GM23338 (cell line): ENCODE measurements around the gene SUGCT. TPM values are rescaled to one million over a fixed set of nuclear protein-coding genes. Genes with fewer than 3 reads are reported as not detected.

ENCODE experiments used
- ATAC-seq: fragments of 200-7000 bp; cut with Tn5 transposase; 3 replicates; pipeline ENCODE4 v1.9.1; 2020
- DNase-seq: peaks from one replicate; pipeline ENCODE4 v3.0.0-alpha.2; 2015; ENCODE audit warnings: low spot score
- H2AFZ ChIP-seq: fragments of 200-600 bp; sonication (generic); 2 replicates; pipeline ENCODE4 v1.8.0; 2016; ENCODE audit warnings: antibody characterized with exemption, mild to moderate bottlenecking, moderate library complexity
- H3F3A ChIP-seq: fragments of 200-600 bp; sonication (generic); replicated peaks from 2 replicates; pipeline ENCODE4 v1.8.0; 2017; ENCODE audit warnings: antibody characterized with exemption, mixed run types, low read depth
- H3K27ac ChIP-seq: fragments of 200-600 bp; sonication (generic); 2 replicates; pipeline ENCODE4 v1.6.1; 2016; ENCODE audit warnings: low read depth
- H3K27me3 ChIP-seq: fragments of 200-600 bp; sonication (generic); 2 replicates; pipeline ENCODE4 v1.8.0; 2016; ENCODE audit warnings: mild to moderate bottlenecking, mixed run types, moderate library complexity; ENCODE audit not compliant: insufficient read depth
- H3K36me3 ChIP-seq: fragments of 200-600 bp; sonication (generic); 2 replicates; pipeline ENCODE4 v1.8.0; 2016; ENCODE audit warnings: mild to moderate bottlenecking; ENCODE audit not compliant: insufficient read depth
- H3K4me1 ChIP-seq: fragments of 200-600 bp; sonication (generic); 2 replicates; pipeline ENCODE4 v1.8.0; 2016; ENCODE audit warnings: mild to moderate bottlenecking, moderate library complexity; ENCODE audit not compliant: insufficient read depth
- H3K4me2 ChIP-seq: fragments of 200-600 bp; sonication (generic); 2 replicates; pipeline ENCODE4 v1.7.1; 2017; ENCODE audit warnings: mixed run types
- H3K4me3 ChIP-seq: fragments of 200-600 bp; sonication (generic); 2 replicates; pipeline ENCODE4 v1.6.1; 2016; ENCODE audit warnings: mixed run types
- H3K79me2 ChIP-seq: fragments of 200-600 bp; sonication (generic); replicated peaks from 2 replicates; pipeline ENCODE4 v1.8.0; 2017; ENCODE audit warnings: mild to moderate bottlenecking; ENCODE audit not compliant: insufficient read depth
- H3K9me2 ChIP-seq: fragments of 200-600 bp; sonication (generic); 2 replicates; pipeline ENCODE4 v1.8.0; 2017; ENCODE audit not compliant: insufficient read depth
- H4K20me1 ChIP-seq: fragments of 200-600 bp; sonication (generic); replicated peaks from 2 replicates; pipeline ENCODE4 v1.8.0; 2017; ENCODE audit warnings: mild to moderate bottlenecking; ENCODE audit not compliant: insufficient read depth
- H3K27ac Mint-ChIP-seq: 2 replicates; pipeline ENCODE4 v1.8.0; 2020; ENCODE audit warnings: inconsistent platforms, mild to moderate bottlenecking, moderate library complexity, mixed read lengths
- H3K27me3 Mint-ChIP-seq: 3 replicates; pipeline ENCODE4 v1.8.0; 2022; ENCODE audit warnings: low read depth, mild to moderate bottlenecking, moderate library complexity, mixed read lengths, inconsistent platforms; ENCODE audit not compliant: insufficient read depth, poor library complexity
- H3K36me3 Mint-ChIP-seq: 3 replicates; pipeline ENCODE4 v1.8.0; 2021; ENCODE audit warnings: low read depth, mild to moderate bottlenecking, inconsistent platforms, moderate library complexity, mixed read lengths
- H3K4me1 Mint-ChIP-seq: 3 replicates; pipeline ENCODE4 v1.8.0; 2020; ENCODE audit warnings: mild to moderate bottlenecking, inconsistent platforms, mixed read lengths
- H3K4me3 Mint-ChIP-seq: 3 replicates; pipeline ENCODE4 v1.8.0; 2021; ENCODE audit warnings: moderate library complexity, mild to moderate bottlenecking, inconsistent platforms, mixed read lengths
- H3K9me3 Mint-ChIP-seq: 3 replicates; pipeline ENCODE4 v1.8.0; 2020; ENCODE audit warnings: moderate library complexity, mild to moderate bottlenecking, inconsistent platforms, mixed read lengths
- CREB1 ChIP-seq: fragments of 250-450 bp; sonication (Bioruptor Pico); IDR thresholded peaks from 2 replicates; pipeline ENCODE4 v1.5.0; 2020; ENCODE audit warnings: low read depth, mild to moderate bottlenecking, moderate library complexity
- CTCF ChIP-seq, 2 experiments: fragments of 200-600 bp in 1 of 2; sonication (generic) in 1 of 2; conservative IDR thresholded peaks; 2 replicates each; pipeline versions ENCODE4 v1.5.1 to v1.6.1; 2016 to 2017; ENCODE audit warnings: antibody characterized with exemption in 2 of 2, low read depth in 2 of 2, mild to moderate bottlenecking in 2 of 2, moderate library complexity in 1 of 2
- ETS1 ChIP-seq: IDR thresholded peaks from 2 replicates; pipeline ENCODE4 v1.6.1; 2016; ENCODE audit warnings: antibody characterized with exemption
- EZH2 ChIP-seq: fragments of 200-600 bp; sonication (generic); IDR thresholded peaks from one replicate; pipeline ENCODE4 v1.8.0; 2017; ENCODE audit warnings: antibody characterized with exemption, mild to moderate bottlenecking, low read depth; ENCODE audit not compliant: unreplicated experiment
- EZH2phosphoT487 ChIP-seq: fragments of 200-600 bp; sonication (generic); IDR thresholded peaks from one replicate; pipeline ENCODE4 v1.8.1; 2018; ENCODE audit warnings: antibody characterized with exemption; ENCODE audit not compliant: unreplicated experiment
- JUNB ChIP-seq: IDR thresholded peaks from one replicate; pipeline ENCODE4 v1.6.1; 2016; ENCODE audit warnings: antibody characterized with exemption; ENCODE audit not compliant: unreplicated experiment
- NANOG ChIP-seq: IDR thresholded peaks from 2 replicates; pipeline ENCODE4 v1.6.1; 2016; ENCODE audit warnings: antibody characterized with exemption, borderline replicate concordance
- REST ChIP-seq: IDR thresholded peaks from one replicate; pipeline ENCODE4 v1.6.1; 2018; ENCODE audit warnings: antibody characterized with exemption; ENCODE audit not compliant: unreplicated experiment
- STAT1 ChIP-seq: IDR thresholded peaks from one replicate; pipeline ENCODE4 v1.6.1; 2016; ENCODE audit warnings: antibody characterized with exemption; ENCODE audit not compliant: unreplicated experiment
- ZNF114 ChIP-seq: fragments of 250-450 bp; sonication (Bioruptor Pico); IDR thresholded peaks from 2 replicates; pipeline ENCODE4 v1.5.0; 2020; ENCODE audit warnings: mild to moderate bottlenecking, moderate library complexity
- ZNF331 ChIP-seq: fragments of 250-450 bp; sonication (Bioruptor Pico); IDR thresholded peaks from 2 replicates; pipeline ENCODE4 v1.5.0; 2020; ENCODE audit warnings: low read depth, mild to moderate bottlenecking, moderate library complexity
- polyA plus RNA-seq: library from polyadenylated mRNA; unstranded; fragments of >200 nt; fragmentation: Nextera tagmentation; extraction: Ambion mirVana; gene quantifications from 2 replicates; pipeline ENCODE4 v1.2.1, GENCODE V29; 2016
- total RNA-seq: library from RNA; depleted of rRNA; stranded (reverse); fragments of >200 nt; shearing (Covaris generic); gene quantifications from 2 replicates; pipeline ENCODE4 v1.2.3, GENCODE V29; 2014

The SUGCT gene
- total and polyA plus RNA-seq, 2 experiments from 2014 or later: 4.2 to 5.6 TPM

DNA sequence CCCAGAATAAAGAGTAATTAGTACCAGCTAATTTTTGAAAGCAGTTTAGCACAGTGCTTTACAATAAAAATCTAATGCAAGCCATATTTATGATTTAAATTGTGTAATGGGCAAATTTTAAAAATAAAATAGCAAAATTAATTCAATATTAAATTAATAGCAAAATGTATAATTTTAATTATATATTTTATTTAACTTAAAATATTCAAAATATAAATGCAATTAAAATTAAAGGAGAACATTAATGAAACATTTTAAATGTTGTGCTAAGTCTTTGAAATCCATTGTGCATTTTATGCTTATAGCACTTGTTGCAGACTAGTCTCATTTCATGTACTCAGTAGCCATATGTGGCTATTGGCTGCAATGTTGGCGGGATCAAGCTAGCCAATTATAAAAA lies 367.6 kb downstream of the SUGCT start:
- H3K4me1 Mint-ChIP-seq: no peaks in the 10 kb centered on the region
- H3K9me2 ChIP-seq: no peaks in the 10 kb centered on the region
- H3K4me2 ChIP-seq: no peak overlapping the region
- H3K36me3 ChIP-seq: no peaks in the 10 kb centered on the region
- H3F3A ChIP-seq: no peaks in the 10 kb centered on the region
- H3K27me3 ChIP-seq: no peaks in the 10 kb centered on the region
- H3K36me3 Mint-ChIP-seq: peaks cover 3% of the 10 kb centered on the region; the same call in 1 of the 3 replicates
- no peak for DNase-seq
- peaks cover 3% of the 10 kb centered on the region; the same call in 2 of the 3 replicates for H3K9me3 Mint-ChIP-seq
- H2AFZ ChIP-seq: no peak overlapping the region
- H3K27ac Mint-ChIP-seq: no peak overlapping the region
- no peaks in the 10 kb centered on the region for H3K79me2 ChIP-seq
- H3K4me1 ChIP-seq: no peaks in the 10 kb centered on the region
- H3K4me3 Mint-ChIP-seq: no peak overlapping the region
- no peak overlapping the region for H3K4me3 ChIP-seq
- no peak for TF ChIP-seq ZNF114
- TF ChIP-seq STAT1: no peak
- no peak for TF ChIP-seq ETS1
- no peak for TF ChIP-seq EZH2phosphoT487
- no peak for TF ChIP-seq CTCF (conservative IDR thresholded peaks at IDR 0.05; ENCODE audit: low read depth in 2 of 2)
- no peak for TF ChIP-seq CREB1 (CRISPR knock-in tag)
- TF ChIP-seq ZNF331 (CRISPR knock-in tag): no peak
- TF ChIP-seq NANOG: no peak
- TF ChIP-seq EZH2: no peak
- no peak for TF ChIP-seq JUNB
- H4K20me1 ChIP-seq: no peaks in the 10 kb centered on the region
- ATAC-seq: no peak
- H3K27me3 Mint-ChIP-seq: no peaks in the 10 kb centered on the region
- no peak overlapping the region for H3K27ac ChIP-seq

DNA sequence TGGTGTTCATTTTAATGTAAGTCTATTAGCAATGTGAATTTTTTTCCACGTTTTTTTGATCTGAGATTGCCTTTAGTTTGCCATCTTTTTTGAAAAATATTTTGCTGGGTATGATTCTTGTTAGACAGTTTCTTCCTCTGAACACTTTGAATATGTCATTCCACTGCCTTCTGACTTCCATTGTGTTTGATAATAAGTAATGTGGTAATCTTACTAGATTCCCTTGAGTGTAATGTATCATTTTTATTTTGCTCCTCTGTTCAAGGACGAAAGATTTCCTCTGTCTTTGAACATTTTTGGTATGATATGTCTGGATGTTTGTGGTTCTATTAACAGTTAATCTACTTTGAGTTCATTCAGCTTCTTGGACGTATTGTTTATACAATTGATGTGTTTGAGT lies 371.4 kb downstream of the SUGCT start:
- H3K9me3 Mint-ChIP-seq: peaks cover 3% of the 10 kb centered on the region; the same call in 2 of the 3 replicates
- no peaks in the 10 kb centered on the region for H3F3A ChIP-seq
- H3K4me3 ChIP-seq: no peak overlapping the region
- H3K27me3 ChIP-seq: no peaks in the 10 kb centered on the region
- H3K27ac ChIP-seq: no peak overlapping the region
- DNase-seq (no peak), ATAC-seq (no peak)
- H3K9me2 ChIP-seq: no peaks in the 10 kb centered on the region
- no peaks in the 10 kb centered on the region for H3K79me2 ChIP-seq
- H3K36me3 ChIP-seq: no peaks in the 10 kb centered on the region
- H3K27me3 Mint-ChIP-seq: no peaks in the 10 kb centered on the region
- H3K4me3 Mint-ChIP-seq: no peak overlapping the region
- H3K4me2 ChIP-seq: no peak overlapping the region
- H3K4me1 Mint-ChIP-seq: no peaks in the 10 kb centered on the region; the same call in 2 of the 3 replicates
- H3K4me1 ChIP-seq: no peaks in the 10 kb centered on the region
- no peak overlapping the region for H2AFZ ChIP-seq
- no peak overlapping the region for H3K27ac Mint-ChIP-seq
- H3K36me3 Mint-ChIP-seq: peaks cover 3% of the 10 kb centered on the region; the same call in 1 of the 3 replicates
- no peaks in the 10 kb centered on the region for H4K20me1 ChIP-seq
- no peak for TF ChIP-seq CREB1 (CRISPR knock-in tag)
- no peak for TF ChIP-seq ZNF331 (CRISPR knock-in tag)
- no peak for TF ChIP-seq ZNF114
- TF ChIP-seq NANOG: no peak
- no peak for TF ChIP-seq STAT1
- TF ChIP-seq ETS1: no peak
- no peak for TF ChIP-seq REST
